Activated CD4-positive, alpha-beta T cell treated with anti-CD3 and anti-CD28 coated beads for 48 hours (primary cell): ENCODE measurements around the gene DIPK2B.

Experiments used
- DNase-seq: peaks from one replicate; pipeline ENCODE4 v3.0.0-alpha.2; 2020

Gene DIPK2B

GRCh38 chrX:45154462-45154861 lies 46.2 kb downstream of the DIPK2B start:
- DNase-seq = no peak

DNA sequence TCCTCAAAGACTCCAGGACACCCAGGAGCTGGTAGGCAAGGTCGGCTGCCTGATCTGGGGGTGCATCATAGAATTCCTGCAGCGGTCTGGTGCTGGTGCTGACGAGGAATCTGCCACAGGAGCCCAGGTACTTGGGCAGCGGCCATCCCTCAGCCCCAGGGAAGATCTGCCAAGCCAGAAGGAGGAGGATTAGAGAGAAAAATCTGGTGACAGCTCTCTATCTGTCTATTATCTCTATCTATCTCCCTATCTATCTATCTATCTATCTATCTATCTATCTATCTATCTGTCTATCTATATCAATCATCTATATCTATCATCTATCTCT lies 46.7 kb downstream of the DIPK2B start:
- DNase-seq = no peak
